Muscle of leg (tissue), 11 donors: ENCODE data around the gene MMS19. TPM values are rescaled to one million over a fixed set of nuclear protein-coding genes. Genes with fewer than 3 reads are reported as not detected.

ENCODE experiments used
- DNase-seq: peaks from one replicate; pipeline ENCODE4 v3.0.0; 2013
- H3K27ac ChIP-seq: one replicate; pipeline ENCODE4 v1.5.1; 2013; ENCODE audit warnings: mild to moderate bottlenecking, low read length, control low read depth
- H3K27me3 ChIP-seq: one replicate; pipeline ENCODE4 v1.6.1; 2013; ENCODE audit warnings: low read length; ENCODE audit not compliant: control insufficient read depth, insufficient read depth
- H3K36me3 ChIP-seq: one replicate; pipeline ENCODE4 v1.6.1; 2013; ENCODE audit warnings: low read length; ENCODE audit not compliant: control insufficient read depth, insufficient read depth
- H3K4me1 ChIP-seq: one replicate; pipeline ENCODE4 v1.6.1; 2013; ENCODE audit warnings: low read length; ENCODE audit not compliant: control insufficient read depth, insufficient read depth
- H3K4me3 ChIP-seq: one replicate; pipeline ENCODE4 v1.5.1; 2013; ENCODE audit warnings: low read length, control low read depth
- H3K9me3 ChIP-seq: replicated peaks from 2 replicates; pipeline ENCODE4 v1.6.1; 2013; ENCODE audit warnings: low read depth, low read length; ENCODE audit not compliant: control insufficient read depth
- WGBS: methylation state at CpG from one replicate; pipeline ENCODE4 v1.1.5; 2013; ENCODE audit warnings: missing lambda C conversion rate; ENCODE audit not compliant: insufficient coverage; 5-methylcytosine and 5-hydroxymethylcytosine counted together
- polyA plus RNA-seq, 8 donors: library from polyadenylated mRNA; unstranded; fragments of 120-200 nt; gene quantifications; one replicate each; pipeline versions ENCODE4 v1.2.1 to v1.2.3, GENCODE V29; 2013; ENCODE audit warnings: inconsistent platforms in 1 of 8, low replicate concordance in 1 of 8; ENCODE audit not compliant: insufficient read length in 8 of 8, insufficient read depth in 1 of 8
- total RNA-seq: library from RNA; stranded (reverse); fragments of 120-200 nt; gene quantifications from one replicate; pipeline ENCODE4 v1.2.4, GENCODE V29; 2013

Gene MMS19
- total and polyA plus RNA-seq, 9 donors: 51.9 to 70.8 (median 64.9) TPM

GRCh38 chr10:97454330-97455036 lies 43.7 kb downstream of the MMS19 start:
- no peak overlapping the region for H3K4me3 ChIP-seq
- H3K4me1 ChIP-seq: peaks cover 11% of the 10 kb centered on the region
- H3K27me3 ChIP-seq: no peaks in the 10 kb centered on the region
- H3K9me3 ChIP-seq: no peaks in the 10 kb centered on the region
- H3K27ac ChIP-seq: no peak overlapping the region
- peaks cover 78% of the 10 kb centered on the region for H3K36me3 ChIP-seq
- 100% methylated on average over 1 of the region's 3 CpGs for WGBS
- no peak for DNase-seq

- no peak overlapping the region for H3K27ac ChIP-seq
- WGBS: 95% methylated on average over 4 of the region's 6 CpGs
Observed at GRCh38 chr10:97452352-97452751, 45.9 kb downstream of the MMS19 start.

GRCh38 chr10:97451605-97452004 lies 46.6 kb downstream of the MMS19 start:
- H3K27me3 ChIP-seq: no peaks in the 10 kb centered on the region
- peaks cover 55% of the 10 kb centered on the region for H3K36me3 ChIP-seq
- no peak for DNase-seq
- H3K4me3 ChIP-seq: no peak overlapping the region
- no peaks in the 10 kb centered on the region for H3K9me3 ChIP-seq
- peaks cover 24% of the 10 kb centered on the region for H3K4me1 ChIP-seq
- H3K27ac ChIP-seq: no peak overlapping the region
- 95% methylated on average over 14 of the region's 17 CpGs for WGBS

More at GRCh38 chr10:97452352-97452751, 45.9 kb downstream of the MMS19 start:
- peaks cover 16% of the 10 kb centered on the region for H3K4me1 ChIP-seq
- DNase-seq: no peak
- no peaks in the 10 kb centered on the region for H3K27me3 ChIP-seq
- no peak overlapping the region for H3K4me3 ChIP-seq
- H3K9me3 ChIP-seq: no peaks in the 10 kb centered on the region
- peaks cover 59% of the 10 kb centered on the region for H3K36me3 ChIP-seq

GRCh38 chr10:97450828-97451227 lies 47.4 kb downstream of the MMS19 start:
- H3K36me3 ChIP-seq: peaks cover 47% of the 10 kb centered on the region
- no peak overlapping the region for H3K27ac ChIP-seq
- no peaks in the 10 kb centered on the region for H3K9me3 ChIP-seq
- H3K27me3 ChIP-seq: no peaks in the 10 kb centered on the region
- WGBS: no CpG with 5 or more reads among the region's 2 CpGs
- peaks cover 26% of the 10 kb centered on the region for H3K4me1 ChIP-seq
- DNase-seq: no peak
- no peak overlapping the region for H3K4me3 ChIP-seq

GRCh38 chr10:97445722-97446639 lies 52.2 kb downstream of the MMS19 start, which contains the start of the genes EXOSC1 and ZDHHC16:
TSS of gene EXOSC1 (minus strand) at chr10:97446006. CDS start at chr10:97445985, 21 bp downstream.
TSS of gene ZDHHC16 (plus strand) at chr10:97446175. CDS start at chr10:97451676, 5,501 bp downstream.
- peak within 1 kb of the TSS; percentile 79 for H3K4me3 ChIP-seq
- peaks cover 19% of the 10 kb centered on the region for H3K36me3 ChIP-seq
- WGBS: under 1% methylated on average over 66 of the region's 66 CpGs
- no peaks in the 10 kb centered on the region for H3K9me3 ChIP-seq
- DNase-seq: peak; percentile 99
- peaks cover 23% of the 10 kb centered on the region for H3K4me1 ChIP-seq
- H3K27me3 ChIP-seq: no peaks in the 10 kb centered on the region
- H3K27ac ChIP-seq: peak within 1 kb of the TSS; percentile 61

GRCh38 chr10:97445357-97445721 lies 52.9 kb downstream of the MMS19 start:
- H3K4me3 ChIP-seq: peak overlapping the region; percentile 79
- WGBS: 2% methylated on average over 11 of the region's 13 CpGs
- no peaks in the 10 kb centered on the region for H3K9me3 ChIP-seq
- H3K27ac ChIP-seq: peak overlapping the region; percentile 45
- no peak for DNase-seq
- H3K27me3 ChIP-seq: no peaks in the 10 kb centered on the region
- H3K4me1 ChIP-seq: peaks cover 18% of the 10 kb centered on the region
- peaks cover 18% of the 10 kb centered on the region for H3K36me3 ChIP-seq

DNA sequence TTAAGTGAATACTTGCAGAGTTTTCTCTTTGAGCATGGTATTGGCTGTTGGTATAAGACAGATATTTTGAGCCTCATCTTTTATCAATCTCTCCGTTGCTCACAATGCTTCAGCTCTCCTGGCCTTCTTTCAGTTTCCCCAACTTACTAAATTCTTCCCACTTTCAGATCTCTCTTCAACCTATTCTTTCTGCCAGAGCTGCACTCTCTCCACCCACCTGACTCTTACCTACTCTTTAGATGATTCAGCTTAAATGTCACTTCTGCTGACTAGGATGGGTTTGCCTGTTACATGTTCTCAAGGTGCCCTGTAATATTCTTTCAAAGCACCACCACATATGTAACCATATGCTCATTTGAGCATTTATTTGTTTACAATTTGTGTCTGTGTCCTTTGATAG lies 54.0 kb downstream of the MMS19 start:
- Histone ChIP-seq H3K27ac (no peak overlapping the region), H3K36me3 (peaks cover 21% of the 10 kb centered on the region), H3K4me3 (no peak overlapping the region), H3K27me3 (no peaks in the 10 kb centered on the region), H3K4me1 (peaks cover 18% of the 10 kb centered on the region), H3K9me3 (no peaks in the 10 kb centered on the region)
- WGBS: 100% methylated on average over 1 of the region's 1 CpG
- no peak for DNase-seq

GRCh38 chr10:97442277-97442676 lies 55.9 kb downstream of the MMS19 start:
- no peak overlapping the region for H3K27ac ChIP-seq
- DNase-seq: no peak
- no peaks in the 10 kb centered on the region for H3K27me3 ChIP-seq
- no peak overlapping the region for H3K4me3 ChIP-seq
- 100% methylated on average over 1 of the region's 1 CpG for WGBS
- peaks cover 30% of the 10 kb centered on the region for H3K36me3 ChIP-seq
- no peaks in the 10 kb centered on the region for H3K9me3 ChIP-seq
- H3K4me1 ChIP-seq: peaks cover 11% of the 10 kb centered on the region

- Histone ChIP-seq H3K9me3 (no peaks in the 10 kb centered on the region), H3K27me3 (no peaks in the 10 kb centered on the region), H3K27ac (no peak overlapping the region), H3K36me3 (peaks cover 69% of the 10 kb centered on the region), H3K4me1 (no peaks in the 10 kb centered on the region), H3K4me3 (no peak overlapping the region)
- WGBS: 98% methylated on average over 5 of the region's 6 CpGs
- no peak for DNase-seq
Observed at GRCh38 chr10:97435211-97435610, 63.0 kb downstream of the MMS19 start.

GRCh38 chr10:97434557-97434956 lies 63.7 kb downstream of the MMS19 start:
- Histone ChIP-seq H3K36me3 (peaks cover 71% of the 10 kb centered on the region), H3K4me1 (no peaks in the 10 kb centered on the region)
- no peak for DNase-seq

More at GRCh38 chr10:97434557-97434956, 63.7 kb downstream of the MMS19 start:
- no peaks in the 10 kb centered on the region for H3K27me3 ChIP-seq
- WGBS: 100% methylated on average over 1 of the region's 1 CpG
- no peaks in the 10 kb centered on the region for H3K9me3 ChIP-seq
- no peak overlapping the region for H3K4me3 ChIP-seq
- no peak overlapping the region for H3K27ac ChIP-seq
